Activated naive CD4-positive, alpha-beta T cell treated with anti-CD3 and anti-CD28 coated beads, Interleukin-2, amount 50 U/mL, for 72 hours (primary cell): ENCODE data around the gene CCT7. TPM values are rescaled to one million over a fixed set of nuclear protein-coding genes. Genes with fewer than 3 reads are reported as not detected.

Experiments
- ATAC-seq, 2 donors: fragments of 150-1000 bp; cut with Tn5 transposase; 2 replicates each; pipeline ENCODE4 v1.10.0; 2021; ENCODE audit warnings: mild to moderate bottlenecking in 2 of 2, moderate library complexity in 2 of 2
- DNase-seq, 2 donors: peaks; one replicate each; pipeline ENCODE4 v3.0.0; 2021 to 2022; ENCODE audit warnings: low spot score in 2 of 2
- H3K27ac Mint-ChIP-seq, 2 donors: one replicate each; pipeline ENCODE4 v1.8.0; 2022; ENCODE audit warnings: mild to moderate bottlenecking in 2 of 2, mixed read lengths in 2 of 2
- H3K36me3 Mint-ChIP-seq, 2 donors: one replicate each; pipeline ENCODE4 v1.8.0; 2022; ENCODE audit warnings: mixed read lengths in 2 of 2
- H3K9me3 Mint-ChIP-seq, 2 donors: one replicate each; pipeline ENCODE4 v1.8.0; 2022; ENCODE audit warnings: mixed read lengths in 2 of 2
- total RNA-seq, 2 donors: library from RNA; stranded (reverse); gene quantifications; one replicate each; pipeline ENCODE4 v1.2.3, GENCODE V29; 2022

Gene CCT7
- total RNA-seq, 2 donors from 2014 or later, result 417 to 503 TPM

- Mint-ChIP-seq H3K36me3 (peaks cover 6 to 7% of the 10 kb centered on the region in 2 donors), H3K9me3 (no peaks in the 10 kb centered on the region), H3K27ac (peak overlapping the region in 1 of 2 donors; percentile 25)
- DNase-seq (no peak), ATAC-seq (no peak)
Observed at GRCh38 chr2:73217160-73217559, 16.9 kb upstream of the CCT7 start.

DNA sequence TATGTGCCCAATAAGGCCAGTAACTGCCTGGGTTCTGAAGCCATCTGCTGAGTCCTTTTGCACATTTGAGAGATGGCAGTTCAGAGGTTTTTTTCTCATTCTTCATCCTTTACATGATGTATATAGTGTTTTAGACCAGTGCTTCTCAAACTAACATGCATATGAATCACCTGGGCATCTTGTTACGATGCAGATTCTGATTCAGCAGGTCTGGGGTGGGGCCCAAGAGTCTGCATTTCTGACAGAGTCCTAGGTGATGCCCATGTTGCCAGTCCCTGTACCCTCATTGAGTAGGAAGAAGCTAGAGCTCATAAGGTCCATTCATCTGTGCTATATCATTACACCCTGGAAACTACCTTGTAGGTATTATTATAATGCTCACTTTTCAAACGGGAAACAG is 16.3 kb upstream of the CCT7 start:
- ATAC-seq, result no peak
- no peak overlapping the region for H3K27ac Mint-ChIP-seq
- no peaks in the 10 kb centered on the region for H3K9me3 Mint-ChIP-seq
- H3K36me3 Mint-ChIP-seq, result peaks cover 6 to 7% of the 10 kb centered on the region in 2 donors
- no peak for DNase-seq

DNA sequence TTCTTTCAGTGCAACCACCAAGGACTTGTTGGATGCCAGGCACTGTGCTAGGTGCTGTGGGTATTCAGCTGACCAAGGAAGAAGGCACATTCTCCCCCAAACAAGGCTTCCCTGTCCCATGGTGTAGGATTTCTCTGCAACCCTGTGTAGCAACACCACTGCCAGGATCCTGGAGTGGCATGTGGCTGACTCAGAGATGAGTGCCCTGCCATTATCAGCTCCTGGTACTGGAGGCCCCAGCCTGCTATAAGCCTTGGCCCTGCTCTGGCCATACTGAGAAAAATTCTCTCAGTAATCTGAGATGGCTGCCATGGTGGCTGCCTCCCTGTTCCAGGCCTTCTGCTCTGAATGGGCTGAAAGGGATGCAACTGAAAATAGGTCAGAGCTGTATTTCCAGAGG is 15.8 kb upstream of the CCT7 start:
- ATAC-seq (no peak), DNase-seq (no peak)
- Mint-ChIP-seq H3K9me3 (no peaks in the 10 kb centered on the region), H3K36me3 (peaks cover 6 to 7% of the 10 kb centered on the region in 2 donors), H3K27ac (no peak overlapping the region)

DNA sequence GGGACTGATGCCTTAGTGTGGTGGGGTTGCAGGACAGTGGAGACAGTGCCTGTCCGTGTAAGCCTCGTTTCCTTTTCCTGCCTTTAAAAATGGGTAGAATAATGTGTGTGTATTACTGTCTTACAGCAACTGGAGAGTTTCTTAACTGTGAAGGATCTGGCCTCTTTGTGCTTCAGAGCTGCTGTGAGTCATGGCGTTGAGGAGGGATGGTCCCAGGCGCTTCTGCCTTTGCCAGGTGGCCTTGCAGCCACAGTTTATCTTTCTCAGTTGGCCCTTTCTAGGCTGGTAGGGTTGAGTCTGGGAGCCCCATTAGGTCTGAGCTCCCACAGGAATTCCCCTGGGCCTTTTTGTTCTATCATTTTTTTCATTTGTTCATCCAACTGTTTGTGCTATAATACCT is 10.3 kb upstream of the CCT7 start:
- no peaks in the 10 kb centered on the region for H3K36me3 Mint-ChIP-seq
- DNase-seq, result no peak
- H3K27ac Mint-ChIP-seq, result peak overlapping the region; percentile 57 to 72
- no peaks in the 10 kb centered on the region for H3K9me3 Mint-ChIP-seq
- peak in 1 of 2 donors; percentile 45 for ATAC-seq

GRCh38 chr2:73225513-73226360 is 8.4 kb upstream of the CCT7 start:
- ATAC-seq (no peak), DNase-seq (no peak)
- H3K36me3 Mint-ChIP-seq, result no peaks in the 10 kb centered on the region
- H3K27ac Mint-ChIP-seq, result peak overlapping the region; percentile 22 to 79
- no peaks in the 10 kb centered on the region for H3K9me3 Mint-ChIP-seq

- Mint-ChIP-seq H3K36me3 (no peaks in the 10 kb centered on the region), H3K9me3 (no peaks in the 10 kb centered on the region), H3K27ac (no peak overlapping the region)
- DNase-seq (no peak), ATAC-seq (no peak)
Observed at GRCh38 chr2:73227086-73227485, 7.0 kb upstream of the CCT7 start.

DNA sequence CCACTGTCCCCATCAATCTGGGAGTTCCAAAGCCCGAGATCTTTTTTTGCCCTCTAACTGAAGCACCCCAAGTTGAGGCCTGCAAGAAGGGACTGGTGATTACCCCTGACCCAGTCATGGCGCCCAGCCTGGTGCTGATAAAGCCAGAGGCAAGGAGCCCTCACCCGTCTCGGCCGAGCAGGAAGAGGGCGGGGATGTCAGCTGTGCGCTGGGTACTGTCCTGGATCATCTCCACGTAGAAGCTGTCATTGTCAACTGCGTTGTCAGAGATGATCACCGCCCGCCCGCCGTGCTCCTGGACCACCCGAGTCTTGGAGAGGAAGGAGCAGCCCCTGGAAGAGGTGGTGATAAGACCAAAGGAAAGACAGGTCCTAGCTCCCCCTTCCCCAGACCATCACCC is 5.5 kb upstream of the CCT7 start:
- no peaks in the 10 kb centered on the region for H3K9me3 Mint-ChIP-seq
- no peaks in the 10 kb centered on the region for H3K36me3 Mint-ChIP-seq
- DNase-seq, result no peak
- no peak for ATAC-seq
- H3K27ac Mint-ChIP-seq, result no peak overlapping the region

DNA sequence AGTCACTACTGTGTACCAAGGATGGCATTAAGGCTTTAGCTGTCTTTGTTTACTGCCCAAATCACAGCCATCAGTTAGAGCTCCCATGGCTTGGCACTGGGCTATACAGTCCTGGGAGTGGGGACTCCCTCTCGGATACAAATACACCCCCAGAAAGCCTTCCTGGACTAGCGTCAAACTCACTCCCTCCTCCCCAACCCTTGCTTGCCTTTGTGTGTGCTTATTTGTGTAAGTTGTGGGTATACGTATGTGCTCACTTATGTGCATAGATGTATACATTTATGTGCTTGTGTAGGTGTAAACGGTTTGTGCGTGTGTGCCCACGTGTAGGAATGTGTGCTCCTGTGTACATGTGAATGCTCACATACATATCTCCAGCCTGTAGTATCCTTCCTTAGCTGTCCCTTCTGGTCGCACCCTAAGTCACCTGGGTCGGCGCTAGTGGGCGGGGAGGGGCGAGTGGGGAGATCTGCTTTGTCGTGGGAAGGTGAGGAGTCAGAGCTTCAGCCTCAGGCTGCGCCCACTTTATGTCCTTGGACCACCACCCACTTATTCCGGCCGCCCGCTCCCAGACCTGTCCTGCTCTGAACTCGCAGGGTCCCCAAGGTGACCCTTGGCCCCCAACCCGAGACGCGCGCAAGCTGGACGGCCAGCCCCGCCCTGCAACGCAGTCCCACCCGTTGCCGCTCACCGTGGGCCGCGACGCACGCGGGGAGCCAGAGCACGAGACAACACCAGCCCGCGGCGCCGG is 1.5 kb upstream of the CCT7 start:
- Mint-ChIP-seq H3K9me3 (no peaks in the 10 kb centered on the region), H3K27ac (peak overlapping the region; percentile 88 to 97), H3K36me3 (peaks cover 30 to 33% of the 10 kb centered on the region in 2 donors)
- ATAC-seq (peak in 1 of 2 donors; percentile 5), DNase-seq (peak in 1 of 2 donors; percentile 38)

- DNase-seq (peak; percentile 87 to 98), ATAC-seq (peak; percentile 91 to 93)
- Mint-ChIP-seq H3K27ac (peak within 1 kb of the TSS; percentile 88 to 97), H3K9me3 (no peaks in the 10 kb centered on the region), H3K36me3 (peaks cover 30 to 33% of the 10 kb centered on the region in 2 donors)
Observed at GRCh38 chr2:73233154-73233931, 765 bp upstream of the CCT7 start, which contains the start of gene PRADC1. Gene PRADC1, minus strand, starts transcription at chr2:73233239. Its CDS starts 79 bp downstream, at chr2:73233160.

DNA sequence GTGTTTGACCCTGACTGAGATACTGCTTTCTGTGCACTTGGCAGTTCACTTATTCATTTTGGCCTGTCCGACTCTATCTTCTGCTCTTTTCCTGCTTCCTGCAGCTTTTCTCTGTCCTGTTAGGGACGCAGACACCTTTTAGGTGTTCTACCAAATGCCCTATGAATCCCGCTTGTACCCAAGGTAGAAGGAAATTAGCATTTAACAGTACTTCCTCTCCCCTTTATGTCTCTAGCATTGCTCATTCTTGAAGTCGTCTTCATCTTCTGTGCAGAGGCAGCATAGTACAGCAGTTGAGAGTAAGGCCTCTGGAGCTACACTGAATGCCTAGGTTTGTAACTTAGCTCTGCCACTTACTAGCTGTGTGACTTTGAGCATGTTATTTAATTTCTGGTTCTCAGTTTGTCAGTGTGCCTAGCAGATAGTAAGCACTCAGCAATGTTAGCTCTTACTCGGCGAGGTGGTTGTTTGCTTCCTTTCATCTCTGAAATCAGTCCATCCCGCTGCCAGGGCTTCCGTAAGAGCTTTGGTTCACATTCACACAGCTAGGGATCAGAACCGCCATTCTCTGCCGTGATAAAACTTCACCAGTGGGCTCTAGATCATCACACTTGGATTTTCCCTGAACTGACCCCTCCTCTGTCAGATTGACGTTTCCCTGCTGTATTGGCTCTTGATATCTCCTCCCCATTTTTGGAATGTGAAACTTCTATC is 1.4 kb downstream of the CCT7 start:
- H3K9me3 Mint-ChIP-seq, result no peaks in the 10 kb centered on the region
- ATAC-seq (no peak), DNase-seq (no peak)
- peak overlapping the region; percentile 88 to 97 for H3K27ac Mint-ChIP-seq
- H3K36me3 Mint-ChIP-seq, result peaks cover 30 to 33% of the 10 kb centered on the region in 2 donors

- peak overlapping the region; percentile 63 to 88 for H3K27ac Mint-ChIP-seq
- H3K9me3 Mint-ChIP-seq, result no peaks in the 10 kb centered on the region
- no peak for ATAC-seq
- no peak for DNase-seq
- peaks cover 30 to 33% of the 10 kb centered on the region in 2 donors for H3K36me3 Mint-ChIP-seq
Observed at GRCh38 chr2:73237168-73237567, 3.1 kb downstream of the CCT7 start.

DNA sequence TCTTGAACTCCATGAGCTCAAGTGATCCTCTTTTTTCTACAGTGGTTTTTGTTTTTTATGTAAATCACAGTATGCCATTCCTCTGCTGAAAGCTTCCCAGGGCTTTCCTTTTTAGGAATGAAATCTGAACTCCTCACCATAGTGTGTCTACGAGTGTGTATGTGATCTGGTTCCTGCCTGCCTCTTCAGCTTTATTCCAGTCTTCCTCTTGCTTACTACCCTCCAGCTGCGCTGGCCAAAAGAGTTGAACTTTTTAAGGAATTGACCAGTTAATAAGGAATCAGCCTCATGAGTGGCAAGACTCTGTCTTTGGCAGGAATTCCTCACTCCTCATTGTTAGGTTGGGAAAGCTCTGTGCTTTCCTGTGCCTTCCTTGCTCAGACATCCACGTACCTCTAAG is 4.0 kb downstream of the CCT7 start:
- peaks cover 30 to 33% of the 10 kb centered on the region in 2 donors for H3K36me3 Mint-ChIP-seq
- DNase-seq, result no peak
- ATAC-seq, result no peak
- H3K9me3 Mint-ChIP-seq, result no peaks in the 10 kb centered on the region
- H3K27ac Mint-ChIP-seq, result peak overlapping the region in 1 of 2 donors; percentile 73

- ATAC-seq, result no peak
- peaks cover 27 to 32% of the 10 kb centered on the region in 2 donors for H3K36me3 Mint-ChIP-seq
- no peaks in the 10 kb centered on the region for H3K9me3 Mint-ChIP-seq
- H3K27ac Mint-ChIP-seq, result peak overlapping the region in 1 of 2 donors; percentile 73
- no peak for DNase-seq
Observed at GRCh38 chr2:73238976-73239375, 4.9 kb downstream of the CCT7 start.

GRCh38 chr2:73239776-73240175 is 5.7 kb downstream of the CCT7 start:
- H3K36me3 Mint-ChIP-seq, result peaks cover 20 to 27% of the 10 kb centered on the region in 2 donors
- no peaks in the 10 kb centered on the region for H3K9me3 Mint-ChIP-seq
- H3K27ac Mint-ChIP-seq, result peak overlapping the region; percentile 55 to 73
- DNase-seq (no peak), ATAC-seq (no peak)

DNA sequence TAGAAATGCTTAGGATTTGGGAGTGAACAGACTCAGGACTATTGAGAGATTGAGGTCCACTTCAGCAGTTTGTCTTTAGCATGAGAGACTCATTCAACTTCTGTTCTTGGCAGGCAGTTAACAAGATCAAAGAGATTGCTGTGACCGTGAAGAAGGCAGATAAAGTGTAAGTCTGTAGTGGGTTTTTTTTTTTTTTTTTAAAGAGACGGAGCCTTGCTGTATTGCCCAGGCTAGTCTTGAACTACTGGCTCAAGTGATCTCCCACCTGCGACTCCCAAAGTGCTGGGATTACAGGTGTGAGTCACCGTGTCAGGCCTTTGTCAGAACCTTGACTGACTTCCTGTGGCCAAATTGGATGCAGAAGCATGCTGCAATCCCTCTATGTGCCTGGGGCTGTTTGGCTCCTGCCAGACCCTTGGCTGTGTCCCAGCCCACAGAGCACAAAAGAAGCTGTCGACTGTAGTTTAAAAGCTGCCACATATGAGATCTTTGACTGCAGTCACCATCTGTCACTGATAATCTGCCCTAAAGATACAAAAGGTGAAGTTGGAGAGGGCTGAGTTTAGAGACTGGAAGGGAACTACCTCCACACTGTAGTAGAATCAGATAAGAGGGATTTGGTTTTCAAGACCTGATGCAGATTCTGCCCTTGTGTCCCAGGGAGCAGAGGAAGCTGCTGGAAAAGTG is 9.9 kb downstream of the CCT7 start:
- Mint-ChIP-seq H3K36me3 (peaks cover 8 to 14% of the 10 kb centered on the region in 2 donors), H3K27ac (peak overlapping the region; percentile 33 to 91), H3K9me3 (no peaks in the 10 kb centered on the region)
- no peak for DNase-seq
- ATAC-seq, result no peak
